SK-N-SH (cell line): ENCODE data around the gene CPNE2. TPM values are rescaled to one million over a fixed set of nuclear protein-coding genes. Genes with fewer than 3 reads are reported as not detected.
A peak's percentile ranks its signal among the peaks of the same experiment; 100 is the strongest.

Source experiments
- CTCF ChIA-PET: fragments of 300-600, 350-600 bp; formaldehyde crosslinking; extraction: SDS; loops from one replicate; lab custom pipeline; 2021; lab: Yijun Ruan, JAX
- POLR2A ChIA-PET: fragments of 350-600 bp; sonication (Branson Sonifier 250); formaldehyde crosslinking; extraction: SDS; loops from one replicate; lab custom pipeline; 2020; ENCODE audit warnings: antibody characterized with exemption, inconsistent platforms; lab: Yijun Ruan, JAX
- DNase-seq: peaks from one replicate; pipeline ENCODE4 v3.0.0; 2012
- H2AFZ ChIP-seq: fragments of 200-600 bp; sonication (generic); 2 replicates; pipeline ENCODE4 v1.8.1; 2016; ENCODE audit warnings: antibody characterized with exemption, mild to moderate bottlenecking, low read depth
- H3F3A ChIP-seq: fragments of 200-600 bp; sonication (generic); replicated peaks from 2 replicates; pipeline ENCODE3; 2016; ENCODE audit warnings: antibody characterized with exemption, mild to moderate bottlenecking; ENCODE audit not compliant: insufficient read depth
- H3K27ac ChIP-seq, 2 experiments: fragments of 200-500 bp in 1 of 2; fragments of 200-600 bp in 1 of 2; sonication (Bioruptor generic) in 1 of 2; sonication (generic), shearing (Covaris generic) in 1 of 2; 2 replicates each; pipeline versions ENCODE4 v1.5.1 to v1.6.1; 2014 to 2016; ENCODE audit warnings: low read depth in 2 of 2, inconsistent platforms in 1 of 2, low read length in 1 of 2, mild to moderate bottlenecking in 1 of 2, mixed read lengths in 1 of 2
- H3K27me3 ChIP-seq: fragments of 200-600 bp; sonication (generic), shearing (Covaris generic); 2 replicates; pipeline ENCODE4 v1.6.1; 2016; ENCODE audit warnings: mixed run types; ENCODE audit not compliant: insufficient read depth
- H3K36me3 ChIP-seq, 2 experiments: fragments of 200-500 bp in 1 of 2; fragments of 200-600 bp in 1 of 2; sonication (Bioruptor generic) in 1 of 2; sonication (generic) in 1 of 2; replicated peaks in 1 of 2; 2 replicates each; pipeline versions ENCODE3 to v1.5.1; 2014 to 2016; ENCODE audit warnings: low read length in 1 of 2, mild to moderate bottlenecking in 1 of 2; ENCODE audit not compliant: insufficient read depth in 2 of 2, control insufficient read depth in 1 of 2
- H3K4me1 ChIP-seq, 2 experiments: fragments of 200-500 bp in 1 of 2; fragments of 200-600 bp in 1 of 2; sonication (Bioruptor generic) in 1 of 2; sonication (generic), shearing (Covaris generic) in 1 of 2; 2 replicates each; pipeline versions ENCODE4 v1.5.1 to v1.6.1; 2014 to 2016; ENCODE audit warnings: low read depth in 1 of 2, low read length in 1 of 2, mixed run types in 1 of 2; ENCODE audit not compliant: insufficient read depth in 2 of 2, control insufficient read depth in 1 of 2
- H3K4me2 ChIP-seq: fragments of 200-600 bp; sonication (generic), shearing (Covaris generic); 2 replicates; pipeline ENCODE4 v1.6.1; 2017; ENCODE audit warnings: mixed run types
- H3K4me3 ChIP-seq, 2 experiments: fragments of 200-500 bp in 1 of 2; fragments of 200-600 bp in 1 of 2; sonication (Bioruptor generic) in 1 of 2; sonication (generic), shearing (Covaris generic) in 1 of 2; 2 replicates each; pipeline versions ENCODE4 v1.5.1 to v1.8.1; 2014 to 2016; ENCODE audit warnings: low read depth in 2 of 2, inconsistent platforms in 1 of 2, low read length in 1 of 2, mild to moderate bottlenecking in 1 of 2, mixed read lengths in 1 of 2, moderate library complexity in 1 of 2
- H3K79me2 ChIP-seq: fragments of 200-600 bp; sonication (generic); 2 replicates; pipeline ENCODE4 v1.8.1; 2017; ENCODE audit warnings: mild to moderate bottlenecking; ENCODE audit not compliant: insufficient read depth
- H3K9ac ChIP-seq: fragments of 200-600 bp; sonication (generic); 2 replicates; pipeline ENCODE4 v1.6.1; 2017; ENCODE audit warnings: mixed run types
- H3K9me2 ChIP-seq: fragments of 200-600 bp; sonication (generic); 2 replicates; pipeline ENCODE4 v1.6.1; 2017; ENCODE audit warnings: mixed run types
- H3K9me3 ChIP-seq: fragments of 200-600 bp; sonication (generic); 2 replicates; pipeline ENCODE4 v1.6.1; 2017; ENCODE audit warnings: mixed run types, mild to moderate bottlenecking, moderate library complexity
- H4K20me1 ChIP-seq: fragments of 200-600 bp; sonication (generic); 2 replicates; pipeline ENCODE4 v1.6.1; 2017; ENCODE audit warnings: mild to moderate bottlenecking, mixed run types; ENCODE audit not compliant: insufficient read depth
- CHD2 ChIP-seq: fragments of 150-350 bp; IDR thresholded peaks from 2 replicates; pipeline ENCODE4 v1.6.1; 2018; ENCODE audit warnings: low read length; ENCODE audit not compliant: partially characterized antibody
- ELF1 ChIP-seq: IDR thresholded peaks from 2 replicates; pipeline ENCODE4 v1.4.0; 2012
- EP300 ChIP-seq, 2 experiments: IDR thresholded peaks; 2 replicates each; pipeline versions ENCODE4 v1.4.0 to v1.6.1; 2012; ENCODE audit warnings: borderline replicate concordance in 1 of 2, low read depth in 1 of 2, low read length in 1 of 2
- EZH2phosphoT487 ChIP-seq: fragments of 200-600 bp; sonication (generic); IDR thresholded peaks from 2 replicates; pipeline ENCODE4 v1.6.1; 2017; ENCODE audit warnings: low read depth, mixed run types, mild to moderate bottlenecking, antibody characterized with exemption, moderate library complexity, borderline replicate concordance
- FOSL2 ChIP-seq: IDR thresholded peaks from 2 replicates; pipeline ENCODE4 v1.4.0; 2012; ENCODE audit warnings: low read depth, mild to moderate bottlenecking, moderate library complexity, borderline replicate concordance
- FOXJ3 ChIP-seq: sonication (generic); formaldehyde crosslinking; IDR thresholded peaks from 2 replicates; pipeline ENCODE4 v1.5.1; 2020; ENCODE audit warnings: mild to moderate bottlenecking, missing genetic modification reagents
- FOXM1 ChIP-seq: IDR thresholded peaks from 2 replicates; pipeline ENCODE4 v1.4.0; 2012; ENCODE audit warnings: low read depth, mild to moderate bottlenecking
- GABPA ChIP-seq: IDR thresholded peaks from 2 replicates; pipeline ENCODE4 v1.4.0; 2012; ENCODE audit warnings: low read depth, mild to moderate bottlenecking
- GATA2 ChIP-seq: sonication (generic); formaldehyde crosslinking; IDR thresholded peaks from 2 replicates; pipeline ENCODE4 v1.5.0; 2020; ENCODE audit warnings: mild to moderate bottlenecking, missing genetic modification reagents
- JUND ChIP-seq: IDR thresholded peaks from 2 replicates; pipeline ENCODE4 v1.4.0; 2012
- MEF2A ChIP-seq: IDR thresholded peaks from 2 replicates; pipeline ENCODE4 v1.4.0; 2012; ENCODE audit warnings: low read depth, borderline replicate concordance
- MXI1 ChIP-seq: IDR thresholded peaks from 2 replicates; pipeline ENCODE4 v1.6.1; 2012; ENCODE audit warnings: mild to moderate bottlenecking, low read depth, low read length, improper control_type of control experiment
- NFIC ChIP-seq: IDR thresholded peaks from 2 replicates; pipeline ENCODE4 v1.4.0; 2012; ENCODE audit warnings: borderline replicate concordance
- NRF1 ChIP-seq: IDR thresholded peaks from 2 replicates; pipeline ENCODE4 v1.6.1; 2012; ENCODE audit warnings: low read depth, mild to moderate bottlenecking, low read length
- POLR2AphosphoS5 ChIP-seq: IDR thresholded peaks from 2 replicates; pipeline ENCODE4 v1.6.1; 2012; ENCODE audit warnings: low read depth, low read length
- RAD21 ChIP-seq: IDR thresholded peaks from 2 replicates; pipeline ENCODE4 v1.6.1; 2012; ENCODE audit warnings: mild to moderate bottlenecking, low read length
- RCOR1 ChIP-seq: fragments of 150-350 bp; IDR thresholded peaks from 2 replicates; pipeline ENCODE4 v1.6.1; 2017; ENCODE audit warnings: antibody characterized with exemption, low read length
- RFX5 ChIP-seq: IDR thresholded peaks from 2 replicates; pipeline ENCODE4 v1.6.1; 2012; ENCODE audit warnings: mild to moderate bottlenecking, improper control_type of control experiment, low read length
- RXRA ChIP-seq: IDR thresholded peaks from 2 replicates; pipeline ENCODE4 v1.4.0; 2012; ENCODE audit warnings: low read depth, mild to moderate bottlenecking, borderline replicate concordance
- SIN3A ChIP-seq: IDR thresholded peaks from 2 replicates; pipeline ENCODE4 v1.6.1; 2012; ENCODE audit warnings: low read depth, mild to moderate bottlenecking, low read length, moderate library complexity, borderline replicate concordance
- SMC3 ChIP-seq: IDR thresholded peaks from 2 replicates; pipeline ENCODE4 v1.6.1; 2012; ENCODE audit warnings: low read depth, low read length, improper control_type of control experiment
- TCF12 ChIP-seq: IDR thresholded peaks from 2 replicates; pipeline ENCODE4 v1.4.0; 2012
- TEAD4 ChIP-seq: IDR thresholded peaks from 2 replicates; pipeline ENCODE4 v1.4.0; 2012; ENCODE audit warnings: mild to moderate bottlenecking, borderline replicate concordance; ENCODE audit not compliant: insufficient read depth
- YY1 ChIP-seq: IDR thresholded peaks from 2 replicates; pipeline ENCODE4 v1.4.0; 2012; ENCODE audit warnings: low read depth, mild to moderate bottlenecking
- WGBS: methylation state at CpG from one replicate; pipeline ENCODE4 v1.1.6; 2017; ENCODE audit warnings: low lambda C conversion rate; 5-methylcytosine and 5-hydroxymethylcytosine counted together
- polyA plus RNA-seq, 3 experiments: library from polyadenylated mRNA; depleted of rRNA; stranded (reverse); fragments of >200 nt; gene quantifications; 2 replicates each; pipeline ENCODE4 v1.2.3, GENCODE V29; 2012
- TF ChIP-seq, protein P1 (sequence below): fragments of 200-600 bp; sonication (generic); IDR thresholded peaks from 2 replicates; pipeline ENCODE4 v1.6.1; 2017; ENCODE audit warnings: antibody characterized with exemption, mild to moderate bottlenecking, moderate library complexity
- TF ChIP-seq, protein P2 (sequence below): fragments of 150-350 bp; IDR thresholded peaks from 2 replicates; pipeline ENCODE4 v1.6.1; 2017; ENCODE audit warnings: antibody characterized with exemption, low read length, low read depth, borderline replicate concordance
- TF ChIP-seq, protein P3 (sequence below): IDR thresholded peaks from 2 replicates; pipeline ENCODE4 v1.4.0; 2012; ENCODE audit warnings: low read depth, borderline replicate concordance
- TF ChIP-seq, protein P4 (sequence below): IDR thresholded peaks from 2 replicates; pipeline ENCODE4 v1.4.0; 2012; ENCODE audit warnings: low read depth, borderline replicate concordance
- TF ChIP-seq, protein P5 (sequence below): fragments of 150-350 bp; IDR thresholded peaks from 2 replicates; pipeline ENCODE4 v1.6.1; 2016; ENCODE audit warnings: mild to moderate bottlenecking, low read depth, low read length
- TF ChIP-seq, protein P6 (sequence below): IDR thresholded peaks from 2 replicates; pipeline ENCODE4 v1.4.0; 2012; ENCODE audit warnings: low read depth

CPNE2 gene
- polyA plus RNA-seq, 1 of the 3 experiments (the other 2 are of a cell fraction) = 73.0 TPM

DNA sequence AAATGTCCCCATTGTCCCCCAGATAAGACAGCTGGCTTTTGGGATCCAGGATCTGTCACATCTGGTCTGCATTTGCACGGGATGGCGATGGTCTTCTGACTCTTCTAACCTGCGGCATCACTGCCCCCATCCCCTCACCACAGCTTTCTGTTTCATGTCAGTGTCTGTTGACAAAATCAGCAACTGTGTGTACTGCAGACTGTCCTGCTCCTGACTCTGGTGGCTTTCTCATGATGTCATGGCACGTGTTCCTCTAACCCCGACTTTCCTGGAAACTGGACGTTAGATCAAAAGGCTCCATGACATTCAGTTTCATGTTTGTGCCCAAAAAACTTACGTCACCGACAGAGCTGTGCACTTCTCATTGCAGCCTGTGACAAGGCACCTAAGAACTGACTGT is 30.1 kb upstream of the CPNE2 start:
- H3K9me3 ChIP-seq = no peaks in the 10 kb centered on the region
- H3F3A ChIP-seq = peaks cover 8% of the 10 kb centered on the region
- H3K4me2 ChIP-seq = no peak overlapping the region
- H3K9me2 ChIP-seq = no peaks in the 10 kb centered on the region
- POLR2A ChIA-PET = interaction anchor here (0.6 to 1.0 kb wide), 2 partner anchors 10 to 161 kb away, joined by 3 to 5 read pairs; no protein-coding TSS in a partner anchor
- no peaks in the 10 kb centered on the region for H3K36me3 ChIP-seq
- peak overlapping the region in 1 of 2 experiments; percentile 89; a peak in 3 of 4 replicates for H3K27ac ChIP-seq
- no peaks in the 10 kb centered on the region for H3K79me2 ChIP-seq
- no peak overlapping the region for H3K4me3 ChIP-seq
- no peaks in the 10 kb centered on the region for H3K27me3 ChIP-seq
- peaks cover 8 to 21% of the 10 kb centered on the region in 2 experiments; a peak in 3 of 4 replicates for H3K4me1 ChIP-seq
- WGBS = 48% methylated on average over 8 of the region's 8 CpGs
- H2AFZ ChIP-seq = no peak overlapping the region
- CTCF ChIA-PET = interaction anchor here (1.0 to 2.9 kb wide), 4 partner anchors 10 to 357 kb away, joined by 3 to 15 read pairs (median 4); partner anchors contain the start of gene CPNE2
- no peaks in the 10 kb centered on the region for H4K20me1 ChIP-seq
- no peak overlapping the region for H3K9ac ChIP-seq
- peak; percentile 86 for DNase-seq
- TF ChIP-seq EP300 (IDR thresholded peaks at IDR 0.05; ENCODE audit: borderline replicate concordance in 1 of 2, low read depth in 1 of 2, low read length in 1 of 2) (peak in 1 of 2 experiments; percentile 93; a peak in 2 of 4 replicates), RAD21 (peak; percentile 46), GATA2 (CRISPR knock-in tag) (peak; percentile 82), FOXM1 (no peak), RFX5 (no peak), FOSL2 (no peak), CHD2 (peak; percentile 94), MXI1 (peak; percentile 98), YY1 (no peak), TEAD4 (no peak), POLR2AphosphoS5 (peak; percentile 50; the same call in 1 of the 2 replicates), FOXJ3 (CRISPR knock-in tag) (peak; percentile 93), JUND (no peak), EZH2phosphoT487 (no peak), SIN3A (no peak), RCOR1 (peak; percentile 99), SMC3 (no peak), ELF1 (no peak), TCF12 (peak; percentile 62; the same call in 1 of the 2 replicates), RXRA (no peak), GABPA (no peak), NFIC (no peak), MEF2A (no peak), NRF1 (no peak)
- TF ChIP-seq, protein P1, sequence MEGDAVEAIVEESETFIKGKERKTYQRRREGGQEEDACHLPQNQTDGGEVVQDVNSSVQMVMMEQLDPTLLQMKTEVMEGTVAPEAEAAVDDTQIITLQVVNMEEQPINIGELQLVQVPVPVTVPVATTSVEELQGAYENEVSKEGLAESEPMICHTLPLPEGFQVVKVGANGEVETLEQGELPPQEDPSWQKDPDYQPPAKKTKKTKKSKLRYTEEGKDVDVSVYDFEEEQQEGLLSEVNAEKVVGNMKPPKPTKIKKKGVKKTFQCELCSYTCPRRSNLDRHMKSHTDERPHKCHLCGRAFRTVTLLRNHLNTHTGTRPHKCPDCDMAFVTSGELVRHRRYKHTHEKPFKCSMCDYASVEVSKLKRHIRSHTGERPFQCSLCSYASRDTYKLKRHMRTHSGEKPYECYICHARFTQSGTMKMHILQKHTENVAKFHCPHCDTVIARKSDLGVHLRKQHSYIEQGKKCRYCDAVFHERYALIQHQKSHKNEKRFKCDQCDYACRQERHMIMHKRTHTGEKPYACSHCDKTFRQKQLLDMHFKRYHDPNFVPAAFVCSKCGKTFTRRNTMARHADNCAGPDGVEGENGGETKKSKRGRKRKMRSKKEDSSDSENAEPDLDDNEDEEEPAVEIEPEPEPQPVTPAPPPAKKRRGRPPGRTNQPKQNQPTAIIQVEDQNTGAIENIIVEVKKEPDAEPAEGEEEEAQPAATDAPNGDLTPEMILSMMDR = no peak
- TF ChIP-seq, protein P2, sequence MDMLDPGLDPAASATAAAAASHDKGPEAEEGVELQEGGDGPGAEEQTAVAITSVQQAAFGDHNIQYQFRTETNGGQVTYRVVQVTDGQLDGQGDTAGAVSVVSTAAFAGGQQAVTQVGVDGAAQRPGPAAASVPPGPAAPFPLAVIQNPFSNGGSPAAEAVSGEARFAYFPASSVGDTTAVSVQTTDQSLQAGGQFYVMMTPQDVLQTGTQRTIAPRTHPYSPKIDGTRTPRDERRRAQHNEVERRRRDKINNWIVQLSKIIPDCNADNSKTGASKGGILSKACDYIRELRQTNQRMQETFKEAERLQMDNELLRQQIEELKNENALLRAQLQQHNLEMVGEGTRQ = no peak; the same call in 1 of the 2 replicates
- TF ChIP-seq, protein P3, sequence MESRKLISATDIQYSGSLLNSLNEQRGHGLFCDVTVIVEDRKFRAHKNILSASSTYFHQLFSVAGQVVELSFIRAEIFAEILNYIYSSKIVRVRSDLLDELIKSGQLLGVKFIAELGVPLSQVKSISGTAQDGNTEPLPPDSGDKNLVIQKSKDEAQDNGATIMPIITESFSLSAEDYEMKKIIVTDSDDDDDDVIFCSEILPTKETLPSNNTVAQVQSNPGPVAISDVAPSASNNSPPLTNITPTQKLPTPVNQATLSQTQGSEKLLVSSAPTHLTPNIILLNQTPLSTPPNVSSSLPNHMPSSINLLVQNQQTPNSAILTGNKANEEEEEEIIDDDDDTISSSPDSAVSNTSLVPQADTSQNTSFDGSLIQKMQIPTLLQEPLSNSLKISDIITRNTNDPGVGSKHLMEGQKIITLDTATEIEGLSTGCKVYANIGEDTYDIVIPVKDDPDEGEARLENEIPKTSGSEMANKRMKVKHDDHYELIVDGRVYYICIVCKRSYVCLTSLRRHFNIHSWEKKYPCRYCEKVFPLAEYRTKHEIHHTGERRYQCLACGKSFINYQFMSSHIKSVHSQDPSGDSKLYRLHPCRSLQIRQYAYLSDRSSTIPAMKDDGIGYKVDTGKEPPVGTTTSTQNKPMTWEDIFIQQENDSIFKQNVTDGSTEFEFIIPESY = no peak
- TF ChIP-seq, protein P4, sequence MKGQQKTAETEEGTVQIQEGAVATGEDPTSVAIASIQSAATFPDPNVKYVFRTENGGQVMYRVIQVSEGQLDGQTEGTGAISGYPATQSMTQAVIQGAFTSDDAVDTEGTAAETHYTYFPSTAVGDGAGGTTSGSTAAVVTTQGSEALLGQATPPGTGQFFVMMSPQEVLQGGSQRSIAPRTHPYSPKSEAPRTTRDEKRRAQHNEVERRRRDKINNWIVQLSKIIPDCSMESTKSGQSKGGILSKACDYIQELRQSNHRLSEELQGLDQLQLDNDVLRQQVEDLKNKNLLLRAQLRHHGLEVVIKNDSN = no peak
- TF ChIP-seq, protein P5, sequence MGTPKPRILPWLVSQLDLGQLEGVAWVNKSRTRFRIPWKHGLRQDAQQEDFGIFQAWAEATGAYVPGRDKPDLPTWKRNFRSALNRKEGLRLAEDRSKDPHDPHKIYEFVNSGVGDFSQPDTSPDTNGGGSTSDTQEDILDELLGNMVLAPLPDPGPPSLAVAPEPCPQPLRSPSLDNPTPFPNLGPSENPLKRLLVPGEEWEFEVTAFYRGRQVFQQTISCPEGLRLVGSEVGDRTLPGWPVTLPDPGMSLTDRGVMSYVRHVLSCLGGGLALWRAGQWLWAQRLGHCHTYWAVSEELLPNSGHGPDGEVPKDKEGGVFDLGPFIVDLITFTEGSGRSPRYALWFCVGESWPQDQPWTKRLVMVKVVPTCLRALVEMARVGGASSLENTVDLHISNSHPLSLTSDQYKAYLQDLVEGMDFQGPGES = no peak
- TF ChIP-seq, protein P6, sequence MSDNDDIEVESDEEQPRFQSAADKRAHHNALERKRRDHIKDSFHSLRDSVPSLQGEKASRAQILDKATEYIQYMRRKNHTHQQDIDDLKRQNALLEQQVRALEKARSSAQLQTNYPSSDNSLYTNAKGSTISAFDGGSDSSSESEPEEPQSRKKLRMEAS = no peak
